Mesenchymal stem cell (in vitro differentiated cells and primary cell): Measurements from ENCODE around the gene ZC3H7B.

ENCODE experiments used
- DNase-seq: peaks from one replicate; pipeline ENCODE4 v3.0.0-alpha.2; 2013
- H2AFZ ChIP-seq: one replicate; pipeline ENCODE4 v1.6.1; 2013; ENCODE audit warnings: low read depth, mild to moderate bottlenecking, control low read depth, inconsistent platforms, low read length, moderate library complexity
- H2AK5ac ChIP-seq: 2 replicates; pipeline ENCODE4 v1.6.1; 2013; ENCODE audit warnings: low read length, moderate library complexity, mild to moderate bottlenecking, inconsistent platforms; ENCODE audit not compliant: severe bottlenecking
- H2BK120ac ChIP-seq: one replicate; pipeline ENCODE4 v1.6.1; 2013; ENCODE audit warnings: low read depth, mild to moderate bottlenecking, inconsistent platforms, low read length, moderate library complexity
- H2BK12ac ChIP-seq, 2 experiments: one replicate each; pipeline ENCODE4 v1.6.1; 2013; ENCODE audit warnings: inconsistent platforms in 2 of 2, low read length in 2 of 2, mild to moderate bottlenecking in 2 of 2, moderate library complexity in 2 of 2, control low read depth in 1 of 2
- H2BK15ac ChIP-seq: one replicate; pipeline ENCODE4 v1.6.1; 2013; ENCODE audit warnings: mild to moderate bottlenecking, low read depth, inconsistent platforms; ENCODE audit not compliant: poor library complexity, severe bottlenecking
- H2BK5ac ChIP-seq: 2 replicates; pipeline ENCODE4 v1.6.1; 2013; ENCODE audit warnings: low read depth, mild to moderate bottlenecking, low read length, control low read depth, inconsistent platforms; ENCODE audit not compliant: poor library complexity, severe bottlenecking
- H3K14ac ChIP-seq, 2 experiments: one replicate each; pipeline ENCODE4 v1.6.1; 2013; ENCODE audit warnings: inconsistent platforms in 2 of 2, low read length in 2 of 2, control low read depth in 1 of 2, mild to moderate bottlenecking in 1 of 2, moderate library complexity in 1 of 2
- H3K18ac ChIP-seq, 2 experiments: one replicate each; pipeline ENCODE4 v1.6.1; 2013; ENCODE audit warnings: inconsistent platforms in 2 of 2, low read length in 2 of 2, control low read depth in 1 of 2, low read depth in 1 of 2, mild to moderate bottlenecking in 1 of 2
- H3K23ac ChIP-seq, 2 experiments: one replicate each; pipeline ENCODE4 v1.6.1; 2013; ENCODE audit warnings: inconsistent platforms in 2 of 2, low read length in 2 of 2, mild to moderate bottlenecking in 2 of 2, moderate library complexity in 2 of 2, control low read depth in 1 of 2
- H3K27ac ChIP-seq: 2 replicates; pipeline ENCODE4 v1.5.1; 2013; ENCODE audit warnings: mild to moderate bottlenecking, moderate library complexity, low read length, control low read depth, inconsistent platforms; ENCODE audit not compliant: poor library complexity, severe bottlenecking
- H3K27me3 ChIP-seq, 2 experiments: 2 replicates each; pipeline versions ENCODE4 v1.6.1 to v1.7.0; 2013; ENCODE audit warnings: low read length in 2 of 2, mild to moderate bottlenecking in 2 of 2, moderate library complexity in 2 of 2, control low read depth in 1 of 2, inconsistent platforms in 1 of 2; ENCODE audit not compliant: control insufficient read depth in 1 of 2, insufficient read depth in 1 of 2
- H3K36me3 ChIP-seq, 2 experiments: 2 replicates each; pipeline versions ENCODE4 v1.6.1 to v1.7.0; 2013; ENCODE audit warnings: low read length in 2 of 2, control low read depth in 1 of 2, inconsistent platforms in 1 of 2, low read depth in 1 of 2, mild to moderate bottlenecking in 1 of 2; ENCODE audit not compliant: insufficient read depth in 2 of 2, control insufficient read depth in 1 of 2
- H3K4ac ChIP-seq, 2 experiments: one replicate each; pipeline ENCODE4 v1.6.1; 2013; ENCODE audit warnings: inconsistent platforms in 2 of 2, low read length in 2 of 2, mild to moderate bottlenecking in 2 of 2, moderate library complexity in 2 of 2, control low read depth in 1 of 2, low read depth in 1 of 2
- H3K4me1 ChIP-seq: 2 replicates; pipeline ENCODE4 v1.6.1; 2013; ENCODE audit warnings: low read depth, low read length, control low read depth; ENCODE audit not compliant: control insufficient read depth, insufficient read depth
- H3K4me2 ChIP-seq: 2 replicates; pipeline ENCODE4 v1.6.1; 2013; ENCODE audit warnings: low read length, mild to moderate bottlenecking, inconsistent platforms; ENCODE audit not compliant: poor library complexity, severe bottlenecking
- H3K4me3 ChIP-seq, 2 experiments: 2 replicates each; pipeline versions ENCODE4 v1.5.1 to v1.7.0; 2013; ENCODE audit warnings: low read length in 2 of 2, mild to moderate bottlenecking in 2 of 2, control low read depth in 1 of 2, low read depth in 1 of 2; ENCODE audit not compliant: insufficient read depth in 1 of 2
- H3K79me1 ChIP-seq: replicated peaks from 2 replicates; pipeline ENCODE4 v1.6.1; 2013; ENCODE audit warnings: mild to moderate bottlenecking, control low read depth, low read length, inconsistent platforms; ENCODE audit not compliant: poor library complexity, severe bottlenecking
- H3K9ac ChIP-seq: 2 replicates; pipeline ENCODE4 v1.7.0; 2013; ENCODE audit warnings: mild to moderate bottlenecking, low read length, moderate library complexity
- H3K9me3 ChIP-seq: 2 replicates; pipeline ENCODE4 v1.7.0; 2013; ENCODE audit warnings: mild to moderate bottlenecking, low read length; ENCODE audit not compliant: control insufficient read depth
- H4K8ac ChIP-seq: one replicate; pipeline ENCODE4 v1.6.1; 2013; ENCODE audit warnings: inconsistent platforms, mild to moderate bottlenecking, low read length, moderate library complexity
- H4K91ac ChIP-seq: one replicate; pipeline ENCODE4 v1.6.1; 2013; ENCODE audit warnings: mild to moderate bottlenecking, low read length, inconsistent platforms
- WGBS: methylation state at CpG from one replicate; pipeline ENCODE4 v1.1.7; 2013; ENCODE audit warnings: mixed read lengths; 5-methylcytosine and 5-hydroxymethylcytosine counted together

The ZC3H7B gene

GRCh38 chr22:41377846-41378245, 76.5 kb downstream of the ZC3H7B start:
- Histone ChIP-seq H3K9ac (no peak overlapping the region), H3K27me3 (peaks cover under 1 to 7% of the 10 kb centered on the region in 2 experiments)
- WGBS, result 100% methylated on average over 1 of the region's 6 CpGs

GRCh38 chr22:41380993-41381328, 79.6 kb downstream of the ZC3H7B start:
- peak overlapping the region; percentile 67 to 79 for H3K4me3 ChIP-seq
- peak overlapping the region; percentile 75 for H2AFZ ChIP-seq
- peaks cover 4% of the 10 kb centered on the region for H3K79me1 ChIP-seq
- no peak overlapping the region for H2AK5ac ChIP-seq
- H3K4me2 ChIP-seq, result peak overlapping the region; percentile 87
- 2% methylated on average over 17 of the region's 22 CpGs for WGBS
- peak overlapping the region; percentile 96 for H4K91ac ChIP-seq
- no peaks in the 10 kb centered on the region for H3K27me3 ChIP-seq
- H2BK120ac ChIP-seq, result peak overlapping the region; percentile 80
- H3K14ac ChIP-seq, result no peak overlapping the region
- DNase-seq, result peak; percentile 95
- peaks cover 0 to 6% of the 10 kb centered on the region in 2 experiments for H3K36me3 ChIP-seq
- peak overlapping the region; percentile 93 for H3K27ac ChIP-seq
- no peaks in the 10 kb centered on the region for H3K9me3 ChIP-seq
- H2BK5ac ChIP-seq, result peak overlapping the region; percentile 96
- H3K4ac ChIP-seq, result peak overlapping the region in 1 of 2 experiments; percentile 54
- peak overlapping the region; percentile 96 for H3K9ac ChIP-seq
- no peak overlapping the region for H3K18ac ChIP-seq
- peak overlapping the region; percentile 95 for H2BK15ac ChIP-seq
- H3K23ac ChIP-seq, result no peak overlapping the region
- peak overlapping the region; percentile 95 for H4K8ac ChIP-seq
- H3K4me1 ChIP-seq, result peaks cover 16% of the 10 kb centered on the region
- peak overlapping the region; percentile 42 to 51 for H2BK12ac ChIP-seq

More at GRCh38 chr22:41377846-41378245, 76.5 kb downstream of the ZC3H7B start:
- no peak for DNase-seq
- Histone ChIP-seq H3K4me2 (no peak overlapping the region), H4K8ac (no peak overlapping the region), H3K4ac (no peak overlapping the region), H3K9me3 (no peaks in the 10 kb centered on the region), H3K27ac (no peak overlapping the region), H3K4me3 (no peak overlapping the region), H3K18ac (no peak overlapping the region), H3K4me1 (peaks cover 16% of the 10 kb centered on the region), H3K36me3 (no peaks in the 10 kb centered on the region), H2AFZ (no peak overlapping the region), H2BK5ac (no peak overlapping the region), H2BK120ac (no peak overlapping the region), H2BK15ac (no peak overlapping the region), H3K23ac (no peak overlapping the region), H3K14ac (no peak overlapping the region), H2BK12ac (no peak overlapping the region), H2AK5ac (no peak overlapping the region), H4K91ac (no peak overlapping the region), H3K79me1 (peaks cover 2% of the 10 kb centered on the region)

GRCh38 chr22:41381329-41382097, 80.2 kb downstream of the ZC3H7B start, which contains the start of gene TEF:
TSS of gene TEF (plus strand) at chr22:41381942. CDS start at chr22:41382045, 103 bp downstream.
- Histone ChIP-seq H3K36me3 (peaks cover 0 to 6% of the 10 kb centered on the region in 2 experiments), H3K27ac (peak within 1 kb of the TSS; percentile 93), H2AFZ (peak within 1 kb of the TSS; percentile 83), H2AK5ac (no peak within 1 kb of the TSS), H2BK5ac (peak within 1 kb of the TSS; percentile 96), H3K9ac (peak within 1 kb of the TSS; percentile 96), H3K23ac (no peak within 1 kb of the TSS), H2BK120ac (peak within 1 kb of the TSS; percentile 98), H4K91ac (peak within 1 kb of the TSS; percentile 96), H3K4ac (peak within 1 kb of the TSS in 1 of 2 experiments; percentile 54), H3K4me3 (peak within 1 kb of the TSS; percentile 83 to 93), H3K79me1 (peaks cover 4% of the 10 kb centered on the region), H3K14ac (peak within 1 kb of the TSS in 1 of 2 experiments; percentile 31), H3K27me3 (no peaks in the 10 kb centered on the region), H2BK15ac (peak within 1 kb of the TSS; percentile 95), H3K9me3 (no peaks in the 10 kb centered on the region), H3K4me2 (peak within 1 kb of the TSS; percentile 87), H4K8ac (peak within 1 kb of the TSS; percentile 95), H3K4me1 (peaks cover 16% of the 10 kb centered on the region), H3K18ac (peak within 1 kb of the TSS; percentile 65 to 95), H2BK12ac (peak within 1 kb of the TSS; percentile 42 to 51)
- WGBS, result under 1% methylated on average over 61 of the region's 84 CpGs
- peak; percentile 99 for DNase-seq

GRCh38 chr22:41382098-41382578, 80.8 kb downstream of the ZC3H7B start:
- H3K18ac ChIP-seq, result peak overlapping the region; percentile 65 to 95
- H2AFZ ChIP-seq, result peak overlapping the region; percentile 83
- WGBS, result 3% methylated on average over 25 of the region's 35 CpGs
- H3K14ac ChIP-seq, result no peak overlapping the region
- H2BK15ac ChIP-seq, result peak overlapping the region; percentile 93
- no peak overlapping the region for H3K23ac ChIP-seq
- peaks cover 2 to 8% of the 10 kb centered on the region in 2 experiments for H3K36me3 ChIP-seq
- H2BK5ac ChIP-seq, result peak overlapping the region; percentile 94
- peaks cover 16% of the 10 kb centered on the region for H3K4me1 ChIP-seq
- H2BK120ac ChIP-seq, result peak overlapping the region; percentile 98
- H4K8ac ChIP-seq, result peak overlapping the region; percentile 83
- H3K4ac ChIP-seq, result no peak overlapping the region
- H3K4me3 ChIP-seq, result peak overlapping the region; percentile 83 to 93
- peaks cover 4% of the 10 kb centered on the region for H3K79me1 ChIP-seq
- H3K9ac ChIP-seq, result peak overlapping the region; percentile 91
- H3K27ac ChIP-seq, result no peak overlapping the region
- no peak overlapping the region for H4K91ac ChIP-seq
- H2AK5ac ChIP-seq, result no peak overlapping the region
- peak overlapping the region; percentile 85 for H3K4me2 ChIP-seq
- DNase-seq, result peak; percentile 64
- no peak overlapping the region for H2BK12ac ChIP-seq
- H3K9me3 ChIP-seq, result no peaks in the 10 kb centered on the region
- H3K27me3 ChIP-seq, result no peaks in the 10 kb centered on the region
